ENCODE data around the gene WNT5B.
A peak's percentile ranks its signal among the peaks of the same experiment; 100 is the strongest.

Gene WNT5B

GRCh38 chr12:1628666-1629337 lies at the start of gene WNT5B:
WNT5B (plus strand) TSS chr12:1629231; CDS start chr12:1631355, 2,124 bp downstream.
- no peak for FAIRE-seq
- DNase-seq (ENCODE audit: insufficient read length, low spot score), result no peak

DNA sequence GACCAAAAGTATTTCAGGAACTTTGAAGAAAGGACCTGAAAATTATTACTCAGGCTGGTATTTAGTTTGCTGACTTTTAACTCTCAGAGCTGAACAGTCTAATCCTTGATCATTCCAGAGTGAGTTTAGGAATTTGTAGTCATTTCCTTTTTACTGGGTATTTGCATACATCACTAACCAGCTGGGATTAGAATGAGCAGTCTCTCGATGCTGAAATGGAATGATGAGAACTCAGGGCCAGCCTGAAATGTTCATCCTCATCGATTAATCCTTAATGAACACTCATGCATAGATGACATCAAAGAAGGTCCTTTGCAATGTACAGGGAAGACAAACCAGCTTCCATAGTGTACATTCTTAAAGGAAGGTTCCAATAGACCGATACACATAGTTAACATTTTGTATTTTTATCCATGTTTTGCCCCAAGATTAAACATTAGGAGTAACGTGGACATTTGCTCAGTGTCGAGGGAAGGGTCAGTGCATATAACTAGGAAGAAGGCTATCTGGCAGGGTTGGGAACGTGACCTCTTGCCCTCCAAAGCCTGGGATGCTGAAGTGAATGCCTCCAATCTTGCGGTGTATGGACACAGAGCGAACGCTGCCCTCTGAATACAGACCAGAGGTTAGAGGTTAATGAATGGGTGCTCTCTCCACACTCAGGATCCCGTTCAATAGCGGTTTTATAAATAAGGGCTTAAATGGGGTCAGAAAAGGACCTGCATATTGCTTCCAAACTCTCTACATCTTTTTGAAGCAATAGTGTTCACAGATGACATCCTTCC lies 49.2 kb upstream of the WNT5B start:
- FAIRE-seq (no peak), DNase-seq (ENCODE audit: insufficient read length, low spot score) (no peak)

GRCh38 chr12:1580526-1580925 lies 48.5 kb upstream of the WNT5B start:
- DNase-seq (ENCODE audit: insufficient read length, low spot score) (no peak), FAIRE-seq (no peak)

GRCh38 chr12:1581973-1582708 lies 46.9 kb upstream of the WNT5B start:
- FAIRE-seq (no peak), DNase-seq (ENCODE audit: insufficient read length, low spot score) (no peak)

DNA sequence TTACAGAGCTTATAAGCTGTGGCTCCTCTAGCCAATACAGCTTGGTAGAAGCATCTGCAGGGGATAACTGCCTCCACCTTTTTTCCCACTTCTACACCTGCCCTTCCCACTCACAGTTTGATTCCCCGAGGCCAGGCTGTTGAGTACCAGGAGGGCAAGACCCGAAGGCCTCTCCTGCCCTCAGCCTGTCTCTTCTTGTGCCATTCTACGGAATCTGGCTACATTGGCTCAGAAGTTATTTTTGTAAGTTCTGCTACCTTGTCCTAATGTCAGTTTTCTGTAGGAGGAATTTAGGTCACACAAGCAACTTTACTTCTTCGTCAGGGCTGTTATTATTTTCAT lies 46.4 kb upstream of the WNT5B start:
- DNase-seq (ENCODE audit: insufficient read length, low spot score), result no peak
- FAIRE-seq, result no peak

- peak; percentile 97 for FAIRE-seq
- peak; percentile 51 for DNase-seq (ENCODE audit: insufficient read length, low spot score)
These were observed 45.5 kb upstream of the WNT5B start for GRCh38 chr12:1583421-1584078.

- FAIRE-seq (no peak), DNase-seq (ENCODE audit: insufficient read length, low spot score) (no peak)
These were observed 44.7 kb upstream of the WNT5B start for GRCh38 chr12:1584326-1584725.

- DNase-seq (ENCODE audit: insufficient read length, low spot score) (no peak), FAIRE-seq (peak; percentile 52)
These were observed 41.0 kb upstream of the WNT5B start for GRCh38 chr12:1587927-1588574.

GRCh38 chr12:1588575-1588947 lies 40.5 kb upstream of the WNT5B start:
- no peak for DNase-seq (ENCODE audit: insufficient read length, low spot score)
- no peak for FAIRE-seq

- DNase-seq (ENCODE audit: insufficient read length, low spot score) (no peak), FAIRE-seq (no peak)
These were observed 38.6 kb upstream of the WNT5B start for GRCh38 chr12:1590221-1590979.

DNA sequence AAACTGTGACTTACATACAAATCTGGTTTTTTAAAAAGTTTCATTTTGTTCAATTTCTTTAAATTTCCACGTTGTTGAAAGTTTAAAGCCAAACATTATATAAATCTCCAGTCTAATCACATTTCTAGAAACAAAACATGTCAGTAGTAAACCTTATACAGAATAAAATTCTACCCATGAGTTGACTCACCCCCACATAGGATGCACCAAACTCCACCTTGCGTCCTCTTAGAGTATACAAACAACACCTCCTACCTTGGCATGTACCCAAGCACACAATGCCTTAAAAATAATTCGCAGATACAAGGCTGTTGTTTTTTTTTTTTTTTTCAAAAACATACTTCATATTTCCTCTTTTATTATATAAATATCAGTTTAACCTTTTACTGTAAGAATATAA lies 38.0 kb upstream of the WNT5B start:
- FAIRE-seq, result no peak
- no peak for DNase-seq (ENCODE audit: insufficient read length, low spot score)

DNA sequence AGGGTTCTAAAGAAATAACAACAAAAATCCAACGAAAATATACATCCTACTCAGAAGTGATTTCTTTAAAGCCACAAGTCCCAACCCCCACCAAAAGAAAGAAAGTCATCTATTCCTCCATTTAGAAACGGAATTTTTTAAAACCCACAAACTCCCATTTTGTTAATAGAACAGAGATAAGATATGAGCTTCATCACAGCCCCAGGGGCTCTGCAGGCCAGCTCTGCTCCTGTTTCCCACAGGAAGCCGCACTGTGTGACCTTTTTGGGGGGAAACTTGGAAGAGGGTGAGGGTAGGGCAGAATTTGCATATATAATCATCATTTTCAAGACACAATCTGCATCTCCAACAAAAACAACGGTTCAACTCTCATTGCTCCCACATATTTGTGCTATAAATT lies 37.5 kb upstream of the WNT5B start:
- no peak for DNase-seq (ENCODE audit: insufficient read length, low spot score)
- no peak for FAIRE-seq

DNA sequence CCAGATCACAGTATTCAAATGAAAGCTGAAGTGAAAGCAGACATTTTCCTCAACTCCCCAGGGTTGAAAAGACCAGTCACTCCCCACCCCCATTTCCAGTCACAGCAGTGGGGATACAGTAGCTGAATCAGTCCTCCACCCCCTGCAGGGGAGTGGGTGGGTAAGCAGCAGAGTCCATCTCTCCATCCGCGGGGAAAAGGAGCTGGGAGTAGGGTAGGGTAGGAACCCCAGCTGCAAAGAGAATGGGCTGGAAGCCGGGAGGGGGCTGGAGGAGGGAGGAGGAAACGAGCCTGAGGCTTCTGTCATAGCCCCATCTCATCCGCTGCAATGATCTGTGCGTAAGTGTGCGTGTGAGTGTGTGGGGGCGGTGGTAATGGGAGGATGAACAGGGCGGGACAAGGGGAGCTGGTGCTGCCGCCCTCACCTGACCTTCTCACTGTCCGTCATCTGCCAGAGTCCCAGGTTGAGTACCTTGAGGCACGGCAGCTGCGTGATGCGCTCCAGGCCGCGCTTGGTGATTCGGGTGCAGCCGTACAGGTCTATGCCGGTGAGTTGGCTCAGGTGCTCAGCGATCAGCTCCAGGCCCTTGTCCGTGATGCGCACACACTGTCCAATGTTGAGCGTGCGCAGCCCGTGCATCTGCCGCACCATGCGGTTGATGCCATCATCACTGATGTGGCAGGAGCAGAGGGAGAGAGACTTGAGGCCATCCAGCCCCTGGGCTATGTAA lies 36.4 kb upstream of the WNT5B start:
- DNase-seq (ENCODE audit: insufficient read length, low spot score), result no peak
- peak; percentile 90 for FAIRE-seq

GRCh38 chr12:1593174-1594005 lies 35.6 kb upstream of the WNT5B start:
- FAIRE-seq (no peak), DNase-seq (ENCODE audit: insufficient read length, low spot score) (no peak)

DNA sequence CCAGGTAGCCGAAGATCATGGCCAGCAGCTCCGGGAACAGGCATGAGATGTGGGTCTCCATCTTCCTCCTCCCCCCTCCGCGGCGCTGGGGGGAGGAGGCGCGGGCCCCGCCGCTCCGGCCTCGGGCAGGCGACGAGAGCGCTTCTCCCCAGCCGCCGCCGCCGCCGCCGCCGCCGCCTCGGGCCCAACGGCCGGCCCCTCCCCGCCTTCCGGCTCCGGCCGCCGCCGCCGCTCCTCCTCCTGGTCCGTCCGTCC lies 35.1 kb upstream of the WNT5B start:
- FAIRE-seq, result no peak
- no peak for DNase-seq (ENCODE audit: insufficient read length, low spot score)

GRCh38 chr12:1594261-1595025 lies 34.6 kb upstream of the WNT5B start, which contains the start of gene FBXL14:
FBXL14 (minus strand) TSS chr12:1594581; CDS start chr12:1594066, 515 bp downstream.
- FAIRE-seq, result peak; percentile 82

DNA sequence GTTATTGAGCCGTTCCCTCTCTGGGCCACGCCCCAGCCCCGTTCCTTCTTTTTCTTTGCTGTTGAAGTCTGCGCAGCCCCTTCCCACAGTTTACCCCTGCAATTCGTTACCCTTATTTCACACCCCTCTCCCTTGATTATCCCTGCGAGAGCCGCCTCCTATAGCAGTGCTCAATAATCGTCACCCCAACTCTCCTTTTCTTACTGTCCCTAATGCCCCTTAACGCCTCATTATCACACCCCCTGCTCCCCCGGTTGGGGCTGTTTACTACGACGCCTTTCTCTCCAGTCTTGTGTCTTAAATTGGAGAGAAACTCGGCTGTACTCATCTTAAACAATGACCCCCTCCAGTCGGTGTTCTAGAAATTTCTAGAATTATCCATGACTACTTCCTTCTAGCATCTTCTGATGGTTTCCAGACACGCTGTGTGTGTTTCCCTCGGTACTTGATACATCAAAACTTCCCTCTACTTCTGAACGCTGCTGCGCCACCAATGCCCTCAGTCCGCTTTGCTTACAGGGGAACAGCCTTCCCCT lies 33.9 kb upstream of the WNT5B start:
- FAIRE-seq (no peak), DNase-seq (ENCODE audit: insufficient read length, low spot score) (no peak)

More at GRCh38 chr12:1594261-1595025, 34.6 kb upstream of the WNT5B start, which contains the start of gene FBXL14:
- peak; percentile 77 for DNase-seq (ENCODE audit: insufficient read length, low spot score)
